K562 (cell line): Measurements from ENCODE around the gene DSG2. TPM values are rescaled to one million over a fixed set of nuclear protein-coding genes. Genes with fewer than 3 reads are reported as not detected.

ENCODE experiments used
- ATAC-seq: fragments of 200-7000 bp; cut with Tn5 transposase; 3 replicates; pipeline ENCODE4 v1.9.1; 2020; ENCODE audit warnings: moderate library complexity
- BruUV-seq: library from RNA; stranded (reverse); fragments of 400-500 nt; replicated peaks from 2 replicates; lab custom pipeline; 2021; lab: Mats Ljungman, UMichigan
- CTCF ChIA-PET: fragments of 300-600 bp; formaldehyde crosslinking; extraction: SDS; loops from one replicate; lab custom pipeline; 2021; ENCODE audit warnings: low intra/inter-chr PET ratio; lab: Yijun Ruan, JAX
- POLR2A ChIA-PET: fragments of 300-600, 350-650 bp; sonication (Branson Sonifier 250); formaldehyde crosslinking; extraction: SDS; loops from one replicate; lab custom pipeline; 2021; ENCODE audit warnings: antibody characterized with exemption, inconsistent platforms; lab: Yijun Ruan, JAX
- DNase-seq, 4 experiments: peaks; one replicate each; pipeline versions ENCODE4 v3.0.0 to v3.0.0-alpha.2; 2011 to 2018; ENCODE audit warnings: low spot score in 3 of 4, mixed read lengths in 3 of 4; ENCODE audit errors: extremely low read depth in 1 of 4
- FAIRE-seq: peaks from 2 replicates; lab custom pipeline; 2011; peaks lifted over from hg19 to GRCh38; lab: Jason Lieb, UNC
- H2AFZ ChIP-seq: 2 replicates; pipeline ENCODE4 v1.6.0; 2011; ENCODE audit warnings: low read depth, low read length, control low read depth, inconsistent platforms
- H3K27ac ChIP-seq: fragments of 200-600 bp; 3 replicates; pipeline ENCODE4 v1.8.0; 2011; ENCODE audit warnings: low read depth, mild to moderate bottlenecking, control low read depth, inconsistent platforms, low read length, moderate library complexity, mixed read lengths; ENCODE audit errors: extremely low read depth
- H3K27me3 ChIP-seq, 2 experiments: fragments of 300-600 bp in 1 of 2; 2 replicates in 1 of 2; 3 replicates in 1 of 2; pipeline versions ENCODE4 v1.6.0 to v1.8.0; 2011; ENCODE audit warnings: inconsistent platforms in 2 of 2, low read length in 2 of 2, mild to moderate bottlenecking in 1 of 2, mixed read lengths in 1 of 2, moderate library complexity in 1 of 2; ENCODE audit not compliant: control insufficient read depth in 2 of 2, insufficient read depth in 2 of 2
- H3K36me3 ChIP-seq: fragments of 300-600 bp; 3 replicates; pipeline ENCODE4 v1.8.0; 2011; ENCODE audit warnings: mild to moderate bottlenecking, low read length, inconsistent platforms; ENCODE audit not compliant: control insufficient read depth, insufficient read depth
- H3K4me1 ChIP-seq, 2 experiments: fragments of 200-600 bp in 1 of 2; replicated peaks in 1 of 2; 2 replicates in 1 of 2; 3 replicates in 1 of 2; pipeline versions ENCODE4 v1.5.1 to v1.8.0; 2011; ENCODE audit warnings: inconsistent platforms in 2 of 2, low read length in 2 of 2, mild to moderate bottlenecking in 1 of 2, mixed read lengths in 1 of 2, moderate library complexity in 1 of 2; ENCODE audit not compliant: control insufficient read depth in 2 of 2, insufficient read depth in 2 of 2
- H3K4me2 ChIP-seq: 2 replicates; pipeline ENCODE4 v1.6.1; 2011; ENCODE audit warnings: low read length, control low read depth, inconsistent platforms, mixed read lengths; ENCODE audit not compliant: insufficient read depth
- H3K4me3 ChIP-seq: fragments of 200-600 bp; sonication (generic), shearing (Covaris generic); 2 replicates; pipeline ENCODE4 v1.5.1; 2016; ENCODE audit warnings: control low read depth, inconsistent platforms
- H3K79me2 ChIP-seq: fragments of 200-600 bp; 3 replicates; pipeline ENCODE4 v1.8.0; 2011; ENCODE audit warnings: low read length, inconsistent platforms; ENCODE audit not compliant: control insufficient read depth, insufficient read depth
- H3K9ac ChIP-seq, 2 experiments: 2 replicates each; pipeline versions ENCODE4 v1.6.0 to v1.6.1; 2011; ENCODE audit warnings: low read depth in 2 of 2, low read length in 2 of 2, control low read depth in 1 of 2, inconsistent platforms in 1 of 2, mild to moderate bottlenecking in 1 of 2, mixed read lengths in 1 of 2; ENCODE audit not compliant: insufficient read depth in 1 of 2
- H3K9me1 ChIP-seq: one replicate; pipeline ENCODE4 v1.6.0; 2011; ENCODE audit warnings: inconsistent platforms, mild to moderate bottlenecking, low read length, moderate library complexity; ENCODE audit not compliant: control insufficient read depth, insufficient read depth
- H3K9me3 ChIP-seq: replicated peaks from 2 replicates; pipeline ENCODE4 v1.5.1; 2011; ENCODE audit warnings: low read depth, low read length, inconsistent platforms; ENCODE audit not compliant: control insufficient read depth, insufficient read depth
- H4K20me1 ChIP-seq: replicated peaks from 2 replicates; pipeline ENCODE4 v1.6.1; 2011; ENCODE audit warnings: low read length, inconsistent platforms, mixed read lengths; ENCODE audit not compliant: control insufficient read depth, insufficient read depth
- NCOA4 ChIP-seq: fragments of 450-650 bp; IDR thresholded peaks from 2 replicates; pipeline ENCODE4 v1.6.1; 2018; ENCODE audit warnings: mild to moderate bottlenecking; ENCODE audit not compliant: partially characterized antibody
- ZNF318 ChIP-seq, 2 experiments: fragments of 450-650 bp; IDR thresholded peaks; 2 replicates each; pipeline ENCODE4 v1.6.1; 2016; ENCODE audit warnings: mild to moderate bottlenecking in 2 of 2, borderline replicate concordance in 1 of 2, low read depth in 1 of 2, moderate library complexity in 1 of 2
- ZNF518B ChIP-seq: fragments of 250-450 bp; sonication (Bioruptor Pico); IDR thresholded peaks from 2 replicates; pipeline ENCODE4 v1.5.0; 2021; ENCODE audit warnings: mild to moderate bottlenecking, moderate library complexity
- WGBS: fragments of 100-300 bp; shearing (Covaris generic); methylation state at CpG from one replicate; pipeline ENCODE4 v1.1.6; 2016; ENCODE audit warnings: low coverage, mixed read lengths; ENCODE audit not compliant: insufficient coverage; ENCODE audit errors: missing lambda C conversion rate; 5-methylcytosine and 5-hydroxymethylcytosine counted together
- in situ Hi-C: fragments of 300-500 bp; cut with MboI; formaldehyde crosslinking; loops from 4 replicates; pipeline ENCODE4 v1.15.0; 2018; ENCODE audit warnings: inconsistent platforms, mixed read lengths
- intact Hi-C: fragments of 100-400 bp; cut with micrococcal nuclease; formaldehyde crosslinking; loops from 2 replicates; pipeline ENCODE4 v1.14.2; 2022
- polyA plus RNA-seq, 8 experiments: library from polyadenylated mRNA; depleted of rRNA in 4 of 8; stranded (reverse) in 5 of 8; unstranded in 3 of 8; fragments of >200 nt; fragmentation: Nextera tagmentation in 2 of 8; fragmentation: Illumina TruSeq in 1 of 8; extraction: Ambion mirVana in 2 of 8; extraction: Trizol in 1 of 8; gene quantifications; 2 replicates each; pipeline versions ENCODE4 v1.2.1 to v1.2.3, GENCODE V29; 2011 to 2014; ENCODE audit warnings: inconsistent platforms in 1 of 8, missing spikeins in 1 of 8
- total RNA-seq, 7 experiments: library from RNA; depleted of rRNA in 6 of 7; stranded (reverse); fragments of >200 nt in 6 of 7; fragmentation: Illumina TruSeq in 2 of 7; extraction: Trizol in 2 of 7; gene quantifications; 2 replicates each; pipeline versions ENCODE4 v1.2.1 to v1.2.3, GENCODE V29; 2011 to 2021; ENCODE audit warnings: low replicate concordance in 1 of 7

The DSG2 gene
- total and polyA plus RNA-seq, 9 of the 15 experiments (the other 6 are each of a cell fraction or from before 2014, with no cell fraction given): 16.9 to 68.6 (median 41.3) TPM

GRCh38 chr18:31451625-31452024 is 46.4 kb upstream of the DSG2 start:
- BruUV-seq: no TSS peak
- H3K36me3 ChIP-seq: no peaks in the 10 kb centered on the region
- POLR2A ChIA-PET: no interaction called here
- no peaks in the 10 kb centered on the region for H3K9me3 ChIP-seq
- WGBS: 0% methylated on average over 1 of the region's 1 CpG
- no peak overlapping the region for H3K4me3 ChIP-seq
- CTCF ChIA-PET: no interaction called here
- H3K27me3 ChIP-seq: 0 out of 5 replicates have a peak, but pooled peaks cover 0 to 3% of the 10 kb centered on the region in 2 experiments
- in situ Hi-C loops (no loop called here), intact Hi-C loops (no loop called here)
- H3K4me2 ChIP-seq: no peak overlapping the region
- no peaks in the 10 kb centered on the region for H3K79me2 ChIP-seq
- no peak for ATAC-seq
- no peak for DNase-seq
- H2AFZ ChIP-seq: no peak overlapping the region
- no peak overlapping the region for H3K27ac ChIP-seq
- no peaks in the 10 kb centered on the region for H3K9me1 ChIP-seq
- no peak for FAIRE-seq
- TF ChIP-seq NCOA4 (no peak), ZNF318 (IDR thresholded peaks at IDR 0.05; ENCODE audit: borderline replicate concordance in 1 of 2, low read depth in 1 of 2) (no peak), ZNF518B (no peak)
- H3K4me1 ChIP-seq: no peaks in the 10 kb centered on the region
- H3K9ac ChIP-seq: no peak overlapping the region
- no peaks in the 10 kb centered on the region for H4K20me1 ChIP-seq
